ENCODE results near the gene STARD13. TPM values are rescaled to one million over a fixed set of nuclear protein-coding genes. Genes with fewer than 3 reads are reported as not detected.

Gene STARD13
- polyA plus RNA-seq, 1 donor (not counting 4 experiments of a cell fraction or from before 2014, with no cell fraction given), result 11.9 TPM

GRCh38 chr13:33119022-33119781, 166.4 kb downstream of the STARD13 start:
- peak overlapping the region; percentile 79 for H3K27ac ChIP-seq (ENCODE audit: control insufficient read depth, insufficient read depth, low read length)
- H3K36me3 ChIP-seq (ENCODE audit: control insufficient read depth in 2 of 2, extremely low read depth in 1 of 2, insufficient read depth in 2 of 2, low read length in 2 of 2), result peaks cover 10 to 18% of the 10 kb centered on the region in 2 experiments
- no peaks in the 10 kb centered on the region for H4K20me1 ChIP-seq (ENCODE audit: control insufficient read depth, extremely low read depth, insufficient read depth, low read length)
- H3K9me3 ChIP-seq (ENCODE audit: control insufficient read depth, low read depth, low read length), result no peaks in the 10 kb centered on the region
- H3K4me2 ChIP-seq (ENCODE audit: control insufficient read depth, extremely low read depth, insufficient read depth, low read depth, low read length), result peak overlapping the region; percentile 81
- TF ChIP-seq EZH2 (IDR thresholded peaks at IDR 0.05; ENCODE audit: low read length), result no peak
- no peak for TF ChIP-seq CTCF (optimal IDR thresholded peaks at IDR 0.05 in 1 of 3, IDR thresholded peaks at IDR 0.05 in 1 of 3, conservative IDR thresholded peaks at IDR 0.05 in 1 of 3; ENCODE audit: extremely low read depth in 1 of 3, insufficient read depth in 2 of 3, low read length in 3 of 3)
- no peak overlapping the region for H3K9ac ChIP-seq (ENCODE audit: control insufficient read depth, extremely low read depth, insufficient read depth, low read length)
- no peak overlapping the region for H2AFZ ChIP-seq (ENCODE audit: control insufficient read depth, low read length)
- no peaks in the 10 kb centered on the region for H3K79me2 ChIP-seq (ENCODE audit: control insufficient read depth, insufficient read depth, low read length)
- dilution Hi-C loops (cut with MboI; ENCODE audit: extremely low pct_ligation_motif_present, low sequenced_read_pairs), result no loop called here
- DNase-seq (ENCODE audit: low read depth, low spot score), result no peak
- H3K9me1 ChIP-seq (ENCODE audit: control insufficient read depth, extremely low read depth, insufficient read depth, low read length), result no peaks in the 10 kb centered on the region
- H3K4me1 ChIP-seq (ENCODE audit: control insufficient read depth, extremely low read depth, insufficient read depth, low read length), result peaks cover 22% of the 10 kb centered on the region
- no peaks in the 10 kb centered on the region for H3K27me3 ChIP-seq (ENCODE audit: control insufficient read depth, extremely low read depth, insufficient read depth, low read length)
- FAIRE-seq, result no peak
- H3K4me3 ChIP-seq (ENCODE audit: control insufficient read depth in 2 of 3, extremely low read depth in 1 of 3, insufficient read depth in 2 of 3, low read depth in 1 of 3, low read length in 3 of 3), result peak overlapping the region in 1 of 3 experiments; percentile 30

- FAIRE-seq, result no peak
- DNase-seq (ENCODE audit: low read depth, low spot score), result no peak
- no peak overlapping the region for H3K4me3 ChIP-seq (ENCODE audit: control insufficient read depth in 2 of 3, extremely low read depth in 1 of 3, insufficient read depth in 2 of 3, low read depth in 1 of 3, low read length in 3 of 3)
- H3K9me1 ChIP-seq (ENCODE audit: control insufficient read depth, extremely low read depth, insufficient read depth, low read length), result no peaks in the 10 kb centered on the region
- no peak overlapping the region for H2AFZ ChIP-seq (ENCODE audit: control insufficient read depth, low read length)
- no peak overlapping the region for H3K27ac ChIP-seq (ENCODE audit: control insufficient read depth, insufficient read depth, low read length)
- peaks cover 24% of the 10 kb centered on the region in 2 experiments for H3K36me3 ChIP-seq (ENCODE audit: control insufficient read depth in 2 of 2, extremely low read depth in 1 of 2, insufficient read depth in 2 of 2, low read length in 2 of 2)
- H3K27me3 ChIP-seq (ENCODE audit: control insufficient read depth, extremely low read depth, insufficient read depth, low read length), result no peaks in the 10 kb centered on the region
- no peaks in the 10 kb centered on the region for H4K20me1 ChIP-seq (ENCODE audit: control insufficient read depth, extremely low read depth, insufficient read depth, low read length)
- TF ChIP-seq EZH2 (IDR thresholded peaks at IDR 0.05; ENCODE audit: low read length), result no peak
- no peak for TF ChIP-seq CTCF (optimal IDR thresholded peaks at IDR 0.05 in 1 of 3, IDR thresholded peaks at IDR 0.05 in 1 of 3, conservative IDR thresholded peaks at IDR 0.05 in 1 of 3; ENCODE audit: extremely low read depth in 1 of 3, insufficient read depth in 2 of 3, low read length in 3 of 3)
- no peaks in the 10 kb centered on the region for H3K9me3 ChIP-seq (ENCODE audit: control insufficient read depth, low read depth, low read length)
- dilution Hi-C loops (cut with MboI; ENCODE audit: extremely low pct_ligation_motif_present, low sequenced_read_pairs), result no loop called here
- peaks cover 17% of the 10 kb centered on the region for H3K4me1 ChIP-seq (ENCODE audit: control insufficient read depth, extremely low read depth, insufficient read depth, low read length)
- H3K9ac ChIP-seq (ENCODE audit: control insufficient read depth, extremely low read depth, insufficient read depth, low read length), result no peak overlapping the region
- H3K79me2 ChIP-seq (ENCODE audit: control insufficient read depth, insufficient read depth, low read length), result no peaks in the 10 kb centered on the region
- H3K4me2 ChIP-seq (ENCODE audit: control insufficient read depth, extremely low read depth, insufficient read depth, low read depth, low read length), result no peak overlapping the region
Measured at GRCh38 chr13:33116321-33117010, 169.1 kb downstream of the STARD13 start.
